C4-2B (cell line): ENCODE measurements around the gene ZNF701.
"Not testable (repeated sequence)": the region's sequence is repeated elsewhere in the genome, so short reads cannot be mapped to it uniquely, and the experiment has no call there.

Source experiments
- CTCF ChIP-seq: fragments of 450-650 bp; conservative IDR thresholded peaks from 2 replicates; pipeline ENCODE4 v1.5.1; 2017; ENCODE audit warnings: mild to moderate bottlenecking
- ZFX ChIP-seq: fragments of 450-650 bp; IDR thresholded peaks from 2 replicates; pipeline ENCODE4 v1.6.1; 2017

GRCh38 chr19:52627441-52627840, 57.4 kb downstream of the ZNF701 start:
- TF ChIP-seq CTCF, ZFX: not testable (repeated sequence)
